Measurements from ENCODE around the gene GNPTAB. TPM values are rescaled to one million over a fixed set of nuclear protein-coding genes. Genes with fewer than 3 reads are reported as not detected.

GNPTAB gene
- total and polyA plus RNA-seq, 2 of the 8 experiments (the other 6 are each of a cell fraction or from before 2014, with no cell fraction given) = 21.5 to 51.3 TPM

DNA sequence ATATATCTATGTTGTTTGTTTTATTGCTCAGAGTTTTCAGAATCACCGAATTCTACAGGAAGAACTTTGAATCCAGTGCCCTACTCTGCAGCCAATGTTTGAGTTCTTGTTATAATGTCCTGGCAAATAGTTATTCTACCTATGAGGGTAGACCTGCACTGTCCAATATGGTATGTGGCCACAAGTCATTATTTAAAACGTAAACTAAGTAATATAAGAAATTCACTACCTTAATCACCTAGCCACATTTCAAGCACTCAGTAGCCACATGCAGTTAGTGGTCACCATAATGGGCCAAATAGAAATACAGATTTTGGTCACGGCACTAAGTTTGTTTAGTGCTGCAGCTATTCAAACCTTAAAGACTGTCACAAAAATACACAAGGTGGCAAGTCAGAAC is 26.4 kb downstream of the GNPTAB start:
- ChIA-PET POLR2A (ENCODE audit: partially characterized antibody) (no interaction called here), CTCF (ENCODE audit: partially characterized antibody) (no interaction called here)
- H2BK15ac ChIP-seq (ENCODE audit: low read length) = no peak overlapping the region
- peaks cover 0 to 3% of the 10 kb centered on the region in 2 experiments for H4K20me1 ChIP-seq (replicated peaks in 1 of 2; ENCODE audit: control insufficient read depth in 1 of 2, insufficient read depth in 2 of 2, low read length in 2 of 2)
- H3K56ac ChIP-seq (replicated peaks; ENCODE audit: insufficient read length, low read depth, low read length) = no peak overlapping the region
- H2BK20ac ChIP-seq (ENCODE audit: low read length) = no peak overlapping the region
- H3K4ac ChIP-seq (replicated peaks; ENCODE audit: insufficient read length, low read depth, low read length) = no peak overlapping the region
- no peak overlapping the region for H2BK12ac ChIP-seq (ENCODE audit: low read depth, low read length)
- no peak for DNase-seq (ENCODE audit: low read depth in 1 of 2, low spot score in 2 of 2)
- FAIRE-seq = no peak
- peaks cover 3 to 83% of the 10 kb centered on the region in 2 experiments; a peak in 3 of 4 replicates for H3K79me2 ChIP-seq (ENCODE audit: control insufficient read depth in 1 of 2, insufficient read depth in 2 of 2, low read length in 2 of 2)
- H3K9me3 ChIP-seq (ENCODE audit: insufficient read depth in 2 of 2, low read depth in 1 of 2, low read length in 1 of 2) = no peaks in the 10 kb centered on the region
- WGBS, 2 experiments (ENCODE audit: extremely low coverage in 1 of 2, insufficient coverage in 1 of 2, insufficient read length in 1 of 2, insufficient replicate concordance in 2 of 2, low coverage in 1 of 2, low lambda C conversion rate in 2 of 2, missing lambda C conversion rate in 1 of 2) = 93% methylated on average over 3 of the region's 3 CpGs; no CpG with 5 or more reads in 1 of the 2 experiments
- H3K23ac ChIP-seq (ENCODE audit: insufficient read length) = no peak overlapping the region
- peak overlapping the region in 1 of 4 experiments; percentile 13; a peak in 1 of 7 replicates for H3K9ac ChIP-seq (replicated peaks in 1 of 4; ENCODE audit: extremely low read depth in 1 of 4, low read depth in 3 of 4, low read length in 3 of 4)
- no peaks in the 10 kb centered on the region for H3K36me3 ChIP-seq (ENCODE audit: control insufficient read depth in 2 of 4, insufficient read depth in 4 of 4, low read length in 3 of 4)
- H3K4me3 ChIP-seq (ENCODE audit: extremely low read depth in 1 of 4, insufficient read depth in 2 of 4, low read depth in 3 of 4, low read length in 4 of 4) = no peak overlapping the region
- H3K18ac ChIP-seq (ENCODE audit: extremely low read depth, low read length) = no peak overlapping the region
- H3K4me2 ChIP-seq (ENCODE audit: insufficient read depth in 1 of 2, low read depth in 2 of 2, low read length in 2 of 2) = no peak overlapping the region
- no peak overlapping the region for H3K27ac ChIP-seq (ENCODE audit: low read depth, low read length)
- no peaks in the 10 kb centered on the region for H3K27me3 ChIP-seq (replicated peaks in 1 of 4; ENCODE audit: control insufficient read depth in 3 of 4, extremely low read depth in 1 of 4, insufficient read depth in 3 of 4, low read length in 3 of 4)
- no peak overlapping the region for H4K8ac ChIP-seq (ENCODE audit: extremely low read depth, insufficient read depth, low read length)
- H4K5ac ChIP-seq (ENCODE audit: insufficient read length, low read depth, low read length) = no peak overlapping the region
- no peak overlapping the region for H2BK5ac ChIP-seq (ENCODE audit: low read depth, low read length)
- no peak overlapping the region for H2AFZ ChIP-seq (ENCODE audit: low read length)
- H3K23me2 ChIP-seq (ENCODE audit: low read depth, low read length) = 0 out of 2 replicates have a peak, but pooled peaks cover 2% of the 10 kb centered on the region
- H2BK120ac ChIP-seq (replicated peaks; ENCODE audit: low read depth, low read length) = no peak overlapping the region
- no peak for TF ChIP-seq EP300 (IDR thresholded peaks at IDR 0.05; ENCODE audit: borderline replicate concordance in 1 of 2, low read depth in 2 of 2, low read length in 2 of 2)
- TF ChIP-seq CHD1 (IDR thresholded peaks at IDR 0.05; ENCODE audit: low read depth, low read length) = no peak
- no peak for TF ChIP-seq YY1 (IDR thresholded peaks at IDR 0.05; ENCODE audit: low read depth, low read length)
- no peak for TF ChIP-seq SUZ12 (IDR thresholded peaks at IDR 0.05; ENCODE audit: low read length)
- no peak for TF ChIP-seq RNF2 (IDR thresholded peaks at IDR 0.05; ENCODE audit: borderline replicate concordance, low read depth, low read length, missing control alignments, poor library complexity, severe bottlenecking)
- no peak for TF ChIP-seq RAD21 (IDR thresholded peaks at IDR 0.05 in 1 of 2, conservative IDR thresholded peaks at IDR 0.05 in 1 of 2; ENCODE audit: low read depth in 2 of 2, low read length in 2 of 2)
- H2AK5ac ChIP-seq (ENCODE audit: low read depth, low read length) = no peak overlapping the region
- H3K4me1 ChIP-seq (replicated peaks in 1 of 4; ENCODE audit: control insufficient read depth in 3 of 4, insufficient read depth in 4 of 4, low read length in 3 of 4) = peaks cover 0 to 3% (median 0%) of the 10 kb centered on the region in 4 experiments; a peak in 2 of 7 replicates
- H4K91ac ChIP-seq (replicated peaks; ENCODE audit: insufficient read length, low read length) = no peak overlapping the region
- 0 out of 2 replicates have a peak, but pooled peaks cover 3% of the 10 kb centered on the region for H3K79me1 ChIP-seq (ENCODE audit: low read depth, low read length)
- no peak overlapping the region for H3K14ac ChIP-seq (ENCODE audit: insufficient read length)
